GM19238 (cell line): Measurements from ENCODE around the gene TEKTIP1.

ENCODE experiments used
- DNase-seq: peaks from one replicate; pipeline ENCODE4 v3.0.0; 2011; ENCODE audit warnings: low spot score; ENCODE audit not compliant: insufficient read length

Gene TEKTIP1

GRCh38 chr19:3537438-3538240 lies 1.3 kb upstream of the TEKTIP1 start:
- DNase-seq = no peak

GRCh38 chr19:3538258-3538929 lies 580 bp upstream of the TEKTIP1 start:
- no peak for DNase-seq

GRCh38 chr19:3539756-3540118 lies 763 bp downstream of the TEKTIP1 start:
- DNase-seq = no peak

GRCh38 chr19:3543150-3544057 lies 4.4 kb downstream of the TEKTIP1 start:
- DNase-seq = no peak

GRCh38 chr19:3544058-3544376 lies 5.0 kb downstream of the TEKTIP1 start:
- no peak for DNase-seq

- peak; percentile 87 for DNase-seq
These were observed 6.0 kb downstream of the TEKTIP1 start for GRCh38 chr19:3544742-3545668.

GRCh38 chr19:3545669-3546034 lies 6.7 kb downstream of the TEKTIP1 start:
- no peak for DNase-seq

- DNase-seq = no peak
These were observed 7.1 kb downstream of the TEKTIP1 start for GRCh38 chr19:3546119-3546518.

GRCh38 chr19:3547301-3547731 lies 8.3 kb downstream of the TEKTIP1 start:
- no peak for DNase-seq

GRCh38 chr19:3547767-3548282 lies 8.9 kb downstream of the TEKTIP1 start:
- no peak for DNase-seq

- no peak for DNase-seq
These were observed 9.6 kb downstream of the TEKTIP1 start for GRCh38 chr19:3548606-3549005.

- no peak for DNase-seq
These were observed 10.8 kb downstream of the TEKTIP1 start for GRCh38 chr19:3549816-3550215.

- DNase-seq = no peak
These were observed 12.2 kb downstream of the TEKTIP1 start for GRCh38 chr19:3550947-3551791.

GRCh38 chr19:3551792-3552095 lies 12.8 kb downstream of the TEKTIP1 start:
- no peak for DNase-seq

GRCh38 chr19:3554254-3555083 lies 15.5 kb downstream of the TEKTIP1 start:
- DNase-seq = no peak

- no peak for DNase-seq
These were observed 16.9 kb downstream of the TEKTIP1 start for GRCh38 chr19:3555653-3556422.

- DNase-seq = no peak
These were observed 17.5 kb downstream of the TEKTIP1 start for GRCh38 chr19:3556423-3556977.

GRCh38 chr19:3556978-3557460 lies 18.0 kb downstream of the TEKTIP1 start:
- peak; percentile 66 for DNase-seq
